Thyroid gland (tissue), 4 donors: Measurements from ENCODE around the gene CD6. TPM values are rescaled to one million over a fixed set of nuclear protein-coding genes. Genes with fewer than 3 reads are reported as not detected.
A peak's percentile ranks its signal among the peaks of the same experiment; 100 is the strongest.

ENCODE experiments used
- DNase-seq, 2 donors: peaks; one replicate each; pipeline ENCODE4 v3.0.0-alpha.2; 2019
- H3K27ac ChIP-seq, 3 donors: fragments of 200-600 bp; sonication (generic); 1 replicate in 2 of 3; 2 replicates in 1 of 3; pipeline ENCODE4 v1.5.1; 2016 to 2019; ENCODE audit warnings: mild to moderate bottlenecking in 1 of 3, moderate library complexity in 1 of 3
- H3K27me3 ChIP-seq: fragments of 200-600 bp; sonication (generic); one replicate; pipeline ENCODE4 v1.5.1; 2019
- H3K36me3 ChIP-seq, 2 donors: fragments of 200-600 bp; sonication (generic); one replicate each; pipeline ENCODE4 v1.5.1; 2016 to 2019
- H3K4me1 ChIP-seq, 2 donors: fragments of 200-600 bp; sonication (generic); one replicate each; pipeline ENCODE4 v1.5.1; 2017 to 2019
- H3K4me3 ChIP-seq, 3 donors: fragments of 200-600 bp; sonication (generic); replicated peaks in 1 of 3; 1 replicate in 2 of 3; 2 replicates in 1 of 3; pipeline ENCODE4 v1.5.1; 2016; ENCODE audit warnings: mild to moderate bottlenecking in 1 of 3
- H3K9me3 ChIP-seq: fragments of 200-600 bp; sonication (generic); one replicate; pipeline ENCODE4 v1.5.1; 2017
- CTCF ChIP-seq, 6 experiments: fragments of 200-600 bp in 3 of 6; fragments of 450-650 bp in 3 of 6; sonication (generic) in 3 of 6; IDR thresholded peaks; one replicate each; pipeline ENCODE4 v1.5.1; 2016 to 2019; ENCODE audit warnings: antibody characterized with exemption in 6 of 6, mild to moderate bottlenecking in 2 of 6, inconsistent platforms in 1 of 6, moderate library complexity in 1 of 6
- POLR2A ChIP-seq, 2 donors: fragments of 450-650 bp; IDR thresholded peaks; one replicate each; pipeline ENCODE4 v1.6.1; 2017; ENCODE audit warnings: antibody characterized with exemption in 2 of 2, mild to moderate bottlenecking in 2 of 2, moderate library complexity in 1 of 2
- WGBS, 2 donors: methylation state at CpG; one replicate each; pipeline ENCODE4 v1.1.5; 2017; 5-methylcytosine and 5-hydroxymethylcytosine counted together
- intact Hi-C: fragments of 100-400 bp; cut with DNase I; formaldehyde crosslinking; loops from one replicate; pipeline ENCODE4 v1.15.1; 2023
- total RNA-seq, 4 donors: library from RNA; depleted of rRNA; stranded (reverse); fragments of >200 nt; gene quantifications; one replicate each; pipeline ENCODE4 v1.2.3, GENCODE V29; 2016

Gene CD6
- total RNA-seq, 4 donors from 2014 or later: 0.40 to 2.7 (median 0.69) TPM

DNA sequence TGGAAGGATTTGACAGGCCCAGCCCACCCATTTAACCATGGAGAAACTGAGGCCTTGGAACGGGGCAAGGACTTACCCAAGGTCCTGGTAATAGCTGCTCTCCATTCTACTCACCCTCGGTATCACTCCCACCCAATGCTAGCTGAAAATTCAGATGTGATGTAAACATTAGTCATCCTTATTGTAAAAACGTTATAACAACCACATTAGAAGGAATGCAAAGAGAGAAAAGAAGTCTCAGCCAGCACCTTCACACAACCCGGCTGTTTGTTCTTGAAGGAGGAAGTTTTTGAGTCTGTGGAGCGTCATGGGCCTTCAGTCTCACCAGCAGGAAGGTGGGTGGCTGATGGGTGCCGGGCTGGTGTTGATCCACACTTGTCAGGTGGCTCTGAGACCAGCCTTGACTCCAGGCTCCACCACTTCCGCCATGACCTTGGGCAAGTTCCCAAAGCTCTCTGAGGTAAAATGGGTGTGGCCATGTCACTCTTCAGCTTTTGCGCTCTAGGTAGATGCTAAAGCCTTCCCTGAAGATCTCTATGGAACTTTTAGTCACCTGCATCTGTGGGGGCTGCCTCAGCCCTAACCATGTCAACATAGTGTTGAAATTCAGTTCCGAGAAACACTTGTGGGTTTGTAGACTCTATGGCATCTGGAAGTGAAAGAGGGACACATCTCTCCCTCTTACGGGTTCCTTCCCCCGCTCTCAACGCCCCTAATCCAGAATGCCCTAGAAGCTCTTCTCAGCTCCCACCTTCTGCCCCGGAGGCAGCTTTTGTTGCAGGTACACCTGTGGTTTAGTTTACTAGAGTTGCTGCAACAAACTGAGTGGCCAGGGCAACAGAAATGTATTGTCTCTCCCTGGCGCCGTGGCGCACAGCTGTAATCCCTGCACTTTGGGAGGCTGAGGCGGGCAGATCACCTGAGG, 14.8 kb downstream of the CD6 start:
- Histone ChIP-seq H3K4me3 (no peak overlapping the region), H3K27me3 (no peaks in the 10 kb centered on the region), H3K9me3 (no peaks in the 10 kb centered on the region), H3K4me1 (no peaks in the 10 kb centered on the region), H3K27ac (no peak overlapping the region), H3K36me3 (no peaks in the 10 kb centered on the region)
- no peak for TF ChIP-seq POLR2A (IDR thresholded peaks at IDR 0.05)
- TF ChIP-seq CTCF (IDR thresholded peaks at IDR 0.05): no peak
- peak in 1 of 2 donors; percentile 21 for DNase-seq
- intact Hi-C loops: no loop called here
- WGBS, 2 donors: 77 to 87% methylated on average over 16 to 17 of the region's 17 CpGs

GRCh38 chr11:60987577-60988277, 16.2 kb downstream of the CD6 start:
- H3K36me3 ChIP-seq: no peaks in the 10 kb centered on the region
- H3K9me3 ChIP-seq: no peaks in the 10 kb centered on the region
- WGBS, 2 donors: 77 to 89% methylated on average over 9 of the region's 9 CpGs
- no peak for DNase-seq
- H3K4me1 ChIP-seq: no peaks in the 10 kb centered on the region
- intact Hi-C loops: no loop called here
- TF ChIP-seq CTCF (IDR thresholded peaks at IDR 0.05): no peak
- no peak for TF ChIP-seq POLR2A (IDR thresholded peaks at IDR 0.05)
- H3K27ac ChIP-seq: no peak overlapping the region
- H3K4me3 ChIP-seq: no peak overlapping the region
- no peaks in the 10 kb centered on the region for H3K27me3 ChIP-seq

GRCh38 chr11:60988658-60989057, 17.2 kb downstream of the CD6 start:
- no peaks in the 10 kb centered on the region for H3K27me3 ChIP-seq
- H3K4me3 ChIP-seq: no peak overlapping the region
- H3K36me3 ChIP-seq: no peaks in the 10 kb centered on the region
- H3K4me1 ChIP-seq: no peaks in the 10 kb centered on the region
- H3K27ac ChIP-seq: no peak overlapping the region
- intact Hi-C loops: no loop called here
- no peaks in the 10 kb centered on the region for H3K9me3 ChIP-seq
- DNase-seq: no peak
- no peak for TF ChIP-seq POLR2A (IDR thresholded peaks at IDR 0.05)
- TF ChIP-seq CTCF (IDR thresholded peaks at IDR 0.05): no peak
- WGBS, 2 donors: 77 to 85% methylated on average over 2 of the region's 2 CpGs

DNA sequence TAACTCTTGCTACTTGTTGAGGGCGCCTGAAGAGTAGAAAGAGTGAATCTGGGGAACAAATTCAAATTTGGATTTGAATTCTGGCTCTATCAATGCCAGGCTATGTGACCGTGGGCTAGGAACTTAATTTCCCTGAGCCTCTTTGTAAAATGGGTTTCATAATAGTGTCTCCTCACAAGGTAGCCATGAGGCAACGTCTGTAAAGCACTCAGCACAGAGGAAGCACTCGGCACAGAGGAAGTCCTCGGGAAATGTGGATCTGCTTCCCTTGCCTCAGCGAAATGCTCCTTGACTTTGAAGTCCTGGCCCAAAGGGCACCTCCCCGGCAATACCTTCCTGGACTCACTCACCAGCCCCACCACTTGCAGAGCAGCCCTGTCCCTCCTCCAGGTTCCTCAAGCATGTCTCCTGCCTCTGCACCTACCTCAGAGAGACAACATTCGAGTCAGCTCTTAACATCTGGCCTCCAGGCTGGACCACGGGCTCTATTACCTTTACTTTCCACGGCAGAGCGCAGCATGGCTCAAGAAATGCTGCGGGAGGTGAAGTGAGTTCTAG, 17.7 kb downstream of the CD6 start:
- H3K36me3 ChIP-seq: no peaks in the 10 kb centered on the region
- H3K4me3 ChIP-seq: no peak overlapping the region
- no peaks in the 10 kb centered on the region for H3K27me3 ChIP-seq
- peak in 1 of 2 donors; percentile 20 for DNase-seq
- H3K9me3 ChIP-seq: no peaks in the 10 kb centered on the region
- H3K27ac ChIP-seq: no peak overlapping the region
- H3K4me1 ChIP-seq: no peaks in the 10 kb centered on the region
- no peak for TF ChIP-seq POLR2A (IDR thresholded peaks at IDR 0.05)
- no peak for TF ChIP-seq CTCF (IDR thresholded peaks at IDR 0.05)
- 39 to 44% methylated on average over 12 of the region's 12 CpGs for WGBS, 2 donors
- intact Hi-C loops: no loop called here
